ENCODE results near the gene PDZD2.
"Not testable (repeated sequence)": the region's sequence is repeated elsewhere in the genome, so short reads cannot be mapped to it uniquely, and the experiment has no call there.

PDZD2 gene

DNA sequence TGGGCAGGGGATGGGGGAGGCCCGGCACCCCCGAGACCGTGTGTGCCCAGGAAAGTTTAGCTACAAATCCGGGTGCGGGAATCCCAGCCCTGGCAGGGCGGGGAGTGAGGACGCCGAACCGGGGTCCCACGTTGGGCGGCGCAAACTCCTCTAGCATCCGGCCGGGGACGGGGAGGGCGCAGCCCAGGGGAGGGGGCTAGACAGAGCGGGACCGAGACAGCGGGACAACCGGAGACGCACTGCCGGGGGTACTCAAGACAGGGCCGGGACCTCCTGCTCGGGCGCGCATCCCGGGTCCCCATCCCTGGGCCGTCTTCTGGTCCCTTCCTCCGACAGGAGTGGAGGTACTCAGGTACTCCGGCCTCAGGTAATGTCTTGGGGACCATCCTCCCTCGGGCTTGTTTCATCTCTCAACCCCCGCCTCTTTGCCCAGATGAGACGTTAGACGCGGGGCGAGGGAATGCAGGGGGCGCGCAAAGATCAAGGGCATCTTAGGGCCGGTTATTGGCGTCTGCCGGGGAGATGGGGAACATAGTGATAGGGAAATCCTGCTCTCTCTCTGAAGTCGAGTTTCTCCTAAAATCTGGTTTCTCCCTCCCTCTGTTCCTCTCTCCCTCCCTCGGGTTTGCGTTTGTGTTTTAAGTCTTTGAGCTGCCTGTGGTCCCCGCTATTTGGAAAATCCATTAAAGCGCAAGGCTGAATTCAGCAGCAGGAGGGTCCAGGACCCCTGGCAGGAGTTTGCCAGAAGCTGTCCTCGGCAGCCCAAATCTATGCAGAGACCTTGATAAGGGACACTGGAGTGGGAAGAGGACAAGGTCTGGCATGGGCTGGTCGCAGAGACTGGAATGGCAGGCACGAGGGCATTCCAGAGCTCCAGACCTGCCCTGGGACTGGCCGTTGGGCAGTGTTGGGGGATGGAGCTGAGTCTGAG, 815 bp downstream of the PDZD2 start:
- no peak for DNase-seq

- DNase-seq = no peak
These were observed 1.6 kb downstream of the PDZD2 start for GRCh38 chr5:31640573-31640972.

- DNase-seq = no peak
These were observed 2.1 kb downstream of the PDZD2 start for GRCh38 chr5:31641059-31641458.

DNA sequence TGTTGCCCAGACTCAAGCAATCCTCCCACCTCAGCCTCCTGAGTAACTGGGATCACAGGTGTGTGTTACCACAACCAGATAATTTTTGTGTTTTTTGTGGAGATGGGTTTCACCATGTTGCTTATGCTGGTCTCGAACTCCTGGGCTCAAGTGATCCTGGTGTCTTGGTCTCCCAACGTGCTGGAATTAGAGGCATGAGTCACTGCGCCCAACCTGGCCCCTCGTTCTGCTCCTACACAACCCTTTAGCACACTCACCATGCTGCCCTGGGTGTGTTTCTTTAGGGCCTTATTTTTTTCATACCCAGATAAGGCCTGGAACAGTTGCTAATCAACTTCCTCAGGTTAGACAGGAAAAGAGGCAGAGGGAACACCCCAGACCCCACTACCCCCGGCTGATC, 2.6 kb downstream of the PDZD2 start:
- no peak for DNase-seq

- DNase-seq = no peak
These were observed 6.6 kb downstream of the PDZD2 start for GRCh38 chr5:31645420-31646081.

GRCh38 chr5:31648326-31648725, 9.4 kb downstream of the PDZD2 start:
- no peak for DNase-seq

DNA sequence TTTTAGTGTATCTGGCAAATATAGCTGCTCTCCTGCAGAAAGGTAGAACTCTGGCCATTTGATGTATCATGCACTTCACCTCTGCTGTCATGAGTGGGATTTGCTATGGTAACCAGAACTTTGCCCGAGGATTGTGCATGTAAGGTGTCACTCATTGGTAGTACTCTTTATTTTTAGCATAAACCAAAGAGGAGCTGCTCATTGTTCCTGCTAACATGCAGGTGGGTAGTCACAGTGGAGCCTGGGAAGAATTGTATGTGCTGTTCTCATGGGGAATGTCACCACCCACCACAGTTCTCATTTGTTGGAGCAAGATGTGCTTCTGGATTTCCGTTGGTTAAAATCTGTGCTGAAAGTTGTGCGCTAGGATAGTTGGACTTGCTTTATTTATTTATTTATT, 12.3 kb downstream of the PDZD2 start:
- DNase-seq = no peak

GRCh38 chr5:31655491-31655890, 16.6 kb downstream of the PDZD2 start:
- DNase-seq = no peak

DNA sequence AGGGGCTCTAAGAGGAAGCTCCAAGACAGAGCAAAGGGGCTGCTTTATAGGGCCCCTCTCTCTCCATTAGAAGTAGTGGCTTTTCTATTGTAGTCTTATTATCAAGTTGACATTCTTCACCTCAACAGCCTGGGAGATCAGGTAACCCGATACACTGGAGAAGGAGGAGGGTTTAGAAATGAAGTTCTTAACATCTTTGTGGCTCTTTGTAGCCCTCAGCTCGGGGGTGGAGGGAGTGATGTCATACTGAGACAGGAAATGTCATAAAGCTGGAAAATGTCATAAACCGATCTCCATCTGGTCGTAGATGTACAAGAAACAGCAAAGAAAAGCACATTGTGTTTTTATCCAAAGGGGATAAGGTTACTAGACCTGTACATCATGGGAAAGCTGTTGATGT, 17.9 kb downstream of the PDZD2 start:
- no peak for DNase-seq

DNA sequence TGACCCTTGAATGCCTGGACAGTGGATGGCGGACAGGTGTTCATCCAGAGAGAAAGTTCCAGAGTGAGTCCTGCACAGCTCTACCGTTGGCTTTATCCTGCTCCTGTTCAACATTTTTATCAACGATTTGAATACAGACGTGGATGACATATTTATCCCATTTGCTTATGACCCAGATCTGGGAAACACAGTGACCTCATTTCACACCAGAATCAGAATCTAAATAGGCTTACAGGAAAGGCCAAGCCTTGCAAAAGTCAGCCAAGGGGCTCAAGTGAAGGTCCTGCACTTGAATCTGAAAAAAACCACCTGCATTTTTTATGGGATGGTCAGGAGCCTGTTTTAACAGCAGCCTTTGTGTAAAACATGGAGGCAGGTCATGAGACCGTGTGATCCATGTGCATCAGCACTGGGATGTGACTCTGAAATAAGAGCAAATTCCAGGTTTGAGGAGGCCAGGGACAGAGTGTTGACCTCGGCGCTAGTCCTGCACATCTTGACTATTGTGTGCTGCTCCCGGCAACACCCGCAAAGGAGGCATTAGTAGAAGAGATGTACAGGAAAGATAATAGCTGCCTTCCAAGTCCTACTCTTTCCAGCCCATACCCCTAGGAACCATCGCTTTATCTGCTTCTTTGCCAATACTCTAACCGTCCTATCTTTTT, 18.5 kb downstream of the PDZD2 start:
- DNase-seq = no peak

- DNase-seq = no peak
These were observed 22.3 kb downstream of the PDZD2 start for GRCh38 chr5:31661257-31661656.

DNA sequence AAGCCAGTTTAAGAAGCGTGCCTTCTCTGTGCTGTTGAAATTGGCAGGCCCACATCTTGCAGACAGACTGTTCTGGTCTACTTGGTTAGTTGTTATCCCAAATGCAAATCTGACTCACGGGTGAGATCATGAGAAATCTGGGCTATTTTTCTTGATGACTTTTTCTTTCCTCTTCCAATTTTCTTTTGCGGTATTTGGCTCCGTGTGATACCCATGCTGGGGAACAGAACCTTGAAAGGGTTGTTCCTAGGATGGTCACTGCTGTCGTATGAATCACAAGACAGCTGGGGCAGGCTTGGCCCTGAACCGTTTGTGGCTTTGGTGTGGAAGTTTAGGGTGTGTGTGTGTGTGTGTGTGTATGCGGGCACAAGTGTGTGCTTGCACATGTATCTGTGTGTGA, 24.6 kb downstream of the PDZD2 start:
- no peak for DNase-seq

DNA sequence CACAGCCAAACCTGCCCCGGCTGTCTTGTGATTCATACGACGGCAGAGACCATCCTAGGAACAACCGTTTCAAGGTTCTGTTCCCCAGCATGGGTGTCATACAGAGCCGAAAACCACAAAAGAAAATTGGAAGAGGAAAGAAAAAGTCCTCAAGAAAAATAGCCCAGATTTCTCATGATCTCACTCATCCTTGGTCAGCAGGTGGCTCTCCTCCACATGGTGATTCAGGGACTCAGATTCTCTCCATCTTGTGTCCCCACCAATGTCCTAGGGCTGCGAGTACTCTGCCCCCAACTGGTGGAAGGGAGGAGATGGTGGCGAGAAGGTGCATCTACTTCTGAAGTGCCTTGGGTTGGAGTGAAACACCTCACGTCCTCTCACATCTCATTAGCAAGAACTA, 25.6 kb downstream of the PDZD2 start:
- peak; percentile 17 for DNase-seq

DNA sequence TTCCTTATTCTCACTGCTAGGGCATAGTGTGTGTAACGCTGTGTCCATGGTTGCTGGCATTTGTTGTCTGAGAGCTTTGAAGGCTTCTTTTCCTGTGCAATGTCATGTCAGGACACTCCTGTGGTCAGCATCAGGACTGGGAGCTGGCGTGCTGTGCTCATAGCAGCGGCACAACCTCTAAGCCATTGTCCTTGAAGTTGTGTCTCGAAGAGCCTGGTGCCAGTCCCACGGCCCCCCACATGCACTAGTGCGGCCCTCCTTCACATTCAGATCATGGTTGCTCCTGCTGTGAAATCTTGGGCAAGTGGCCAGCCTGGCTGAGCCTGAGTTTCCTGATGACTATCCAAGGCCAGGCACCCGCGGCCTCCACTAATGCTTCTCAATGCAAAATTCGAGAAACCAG, 32.4 kb downstream of the PDZD2 start:
- no peak for DNase-seq

GRCh38 chr5:31674371-31674951, 35.5 kb downstream of the PDZD2 start:
- no peak for DNase-seq

DNA sequence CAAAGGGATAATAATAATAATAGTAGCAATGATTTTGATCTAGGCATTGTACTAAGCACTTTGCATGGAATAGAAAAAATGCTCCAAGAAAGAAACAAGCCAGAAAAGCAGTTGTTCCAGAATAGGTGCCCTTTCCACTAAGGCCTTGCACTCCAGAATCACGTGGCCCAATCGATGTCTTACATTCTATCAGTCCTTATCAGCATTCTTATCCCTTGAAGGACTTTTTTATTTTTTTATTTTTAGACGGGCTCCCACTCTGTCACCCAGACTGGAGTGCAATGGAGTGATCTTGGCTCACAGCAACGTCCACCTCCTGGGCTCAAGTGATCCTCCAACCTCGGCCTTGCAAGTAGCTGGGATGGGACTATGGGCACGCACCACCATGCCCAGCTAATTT, 36.5 kb downstream of the PDZD2 start:
- no peak for DNase-seq

DNA sequence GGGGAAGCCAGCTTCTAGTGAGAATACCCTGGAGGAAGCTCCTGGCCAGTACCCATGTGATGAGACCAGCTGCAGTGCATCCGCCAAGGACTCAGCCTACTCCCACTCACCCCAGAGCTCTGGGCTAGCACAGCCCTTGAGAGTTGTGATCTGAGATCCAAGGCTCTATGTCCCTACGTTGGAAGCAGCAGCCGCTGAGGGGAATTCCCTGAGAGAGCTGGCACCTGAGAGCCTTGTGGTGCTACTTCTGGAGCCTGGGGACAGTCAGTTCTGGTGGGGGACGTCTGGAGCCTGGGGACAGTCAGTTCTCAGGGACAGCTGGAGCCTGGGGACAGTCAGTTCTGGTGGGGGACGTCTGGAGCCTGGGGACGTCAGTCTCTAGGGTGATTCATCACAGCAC, 39.2 kb downstream of the PDZD2 start:
- DNase-seq = no peak

- DNase-seq = no peak
These were observed 41.6 kb downstream of the PDZD2 start for GRCh38 chr5:31680528-31680927.

GRCh38 chr5:31682025-31682424, 43.1 kb downstream of the PDZD2 start:
- DNase-seq = no peak

DNA sequence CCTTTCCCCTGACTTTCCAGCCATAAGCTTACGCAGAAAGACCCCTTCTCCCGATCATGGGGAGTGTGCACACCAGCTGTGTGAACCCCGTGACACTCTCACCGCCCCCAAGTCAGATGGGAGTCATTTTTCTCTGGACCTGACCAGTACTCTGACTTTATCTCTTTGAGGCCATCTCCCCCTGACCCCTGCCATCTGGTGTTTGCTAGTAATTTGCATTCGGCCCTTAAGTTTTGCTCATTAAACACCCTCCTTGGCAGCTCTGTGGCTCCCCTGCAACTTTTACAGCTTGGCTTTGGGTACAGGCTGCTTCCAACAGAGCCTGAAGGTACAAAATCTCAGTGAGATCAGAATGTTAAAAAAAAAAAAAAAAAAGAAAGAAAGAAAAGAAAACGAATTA, 43.9 kb downstream of the PDZD2 start:
- DNase-seq = no peak

- no peak for DNase-seq
These were observed 49.7 kb downstream of the PDZD2 start for GRCh38 chr5:31688515-31689092.

GRCh38 chr5:31691408-31691807, 52.5 kb downstream of the PDZD2 start:
- DNase-seq = not testable (repeated sequence)

DNA sequence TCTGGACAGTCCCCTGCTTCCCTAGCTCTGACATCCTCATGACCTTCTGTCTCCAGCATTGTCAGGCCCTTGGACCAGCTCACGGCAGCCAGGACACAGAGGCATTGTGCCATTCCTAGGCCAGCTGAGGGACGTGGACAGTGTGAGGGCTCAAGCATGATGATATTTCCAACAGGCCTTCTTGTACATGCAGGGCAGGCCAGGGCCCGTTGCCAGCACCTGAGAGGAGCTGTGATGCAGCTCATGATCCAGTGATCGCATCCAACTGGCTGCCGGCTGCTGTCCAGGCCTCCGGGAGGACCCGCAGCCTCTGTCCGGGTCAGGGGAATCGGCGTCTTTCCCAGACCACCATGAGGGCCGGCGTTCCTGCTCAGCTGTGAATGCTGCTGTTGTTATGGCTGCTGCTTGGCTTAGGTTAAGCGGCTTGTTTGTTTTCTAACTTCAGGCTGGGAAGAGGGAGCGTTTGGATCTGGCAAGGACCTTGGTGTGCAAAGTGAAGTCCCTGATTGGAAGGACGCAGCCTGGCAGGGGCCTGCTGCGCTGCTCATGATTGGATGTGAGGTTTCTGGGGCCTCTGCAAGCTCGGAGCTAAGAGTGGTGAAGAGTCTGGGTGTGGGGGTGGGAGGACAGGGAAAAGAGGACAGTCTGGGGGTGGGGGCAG, 53.8 kb downstream of the PDZD2 start:
- DNase-seq = no peak

Data from activated CD4-positive, alpha-beta T cell treated with anti-CD3 and anti-CD28 coated beads, Interleukin-2, amount 50 U/mL, for 16 hours (primary cell).